ENCODE results near the gene EPYC.

DNA sequence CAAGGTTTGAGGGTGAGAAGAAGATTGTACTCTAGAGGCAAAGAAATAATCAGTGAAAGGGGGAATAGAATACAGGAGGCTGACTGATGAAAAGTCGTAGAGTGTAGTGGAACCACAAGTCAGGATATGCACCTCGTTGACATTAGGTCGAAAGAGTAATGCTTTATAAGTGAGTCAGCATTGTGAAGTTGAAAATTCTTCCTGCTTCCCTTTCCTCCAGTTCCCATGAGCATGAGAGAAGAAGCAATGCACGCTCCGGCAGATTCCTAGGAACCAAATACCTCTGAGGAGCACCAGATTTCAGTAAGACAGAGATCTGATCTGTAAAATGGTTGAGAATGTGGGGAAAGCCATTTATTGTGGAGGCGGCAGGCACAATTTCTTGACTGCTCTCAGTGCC lies 66.3 kb downstream of the EPYC start:
- TF ChIP-seq CTCF (IDR thresholded peaks at IDR 0.05; ENCODE audit: poor library complexity) (no peak), EZH2 (IDR thresholded peaks at IDR 0.05; ENCODE audit: borderline replicate concordance) (no peak)
